Activated CD8-positive, alpha-beta memory T cell treated with anti-CD3 and anti-CD28 coated beads, Interleukin-2, amount 50 U/mL, for 24 hours (primary cell): ENCODE measurements around the gene SYNC.
"Not testable (repeated sequence)": the region's sequence is repeated elsewhere in the genome, so short reads cannot be mapped to it uniquely, and the experiment has no call there.

Source experiments
- DNase-seq: peaks from one replicate; pipeline ENCODE4 v3.0.0-alpha.2; 2020; ENCODE audit errors: extremely low read depth

Gene SYNC

GRCh38 chr1:32693455-32694174 is 9.0 kb downstream of the SYNC start:
- DNase-seq: no peak

DNA sequence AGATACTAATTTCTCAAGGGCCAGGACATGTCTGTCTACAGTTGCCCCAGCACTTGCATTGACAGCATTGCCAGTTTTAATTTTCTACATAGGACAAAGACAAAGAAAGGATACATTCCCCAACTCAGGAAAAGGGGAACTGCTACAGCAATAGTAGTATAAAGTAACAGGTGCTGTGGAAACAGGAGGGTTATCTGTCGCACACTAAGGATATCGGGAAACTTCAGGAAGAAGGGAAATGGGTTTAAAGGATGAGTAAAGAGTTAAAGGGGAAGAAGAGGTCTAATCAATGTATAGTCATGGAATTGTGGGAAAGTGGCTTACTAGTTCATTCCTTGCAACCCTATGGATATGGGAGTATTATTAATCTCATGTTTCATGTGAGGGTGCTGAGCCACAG is 16.2 kb downstream of the SYNC start:
- no peak for DNase-seq

DNA sequence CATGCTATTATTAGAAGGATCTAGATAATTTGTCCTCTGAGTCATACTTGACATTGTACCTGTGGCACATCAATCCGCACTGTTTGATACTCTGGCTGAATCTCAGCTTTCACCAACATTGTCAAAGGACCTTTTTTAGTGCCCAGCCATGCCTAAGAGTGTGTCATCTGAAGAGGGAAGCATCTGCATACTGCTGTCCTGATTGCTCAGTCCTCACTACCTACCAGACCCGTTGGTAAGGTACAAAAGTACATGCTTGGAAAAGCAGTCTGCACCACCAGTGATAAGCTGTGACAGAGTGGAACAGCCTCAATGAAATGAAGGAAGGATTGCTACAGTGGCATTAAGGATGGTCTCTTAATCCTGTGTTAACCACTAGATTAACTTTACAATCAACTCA is 17.1 kb downstream of the SYNC start:
- DNase-seq: no peak

DNA sequence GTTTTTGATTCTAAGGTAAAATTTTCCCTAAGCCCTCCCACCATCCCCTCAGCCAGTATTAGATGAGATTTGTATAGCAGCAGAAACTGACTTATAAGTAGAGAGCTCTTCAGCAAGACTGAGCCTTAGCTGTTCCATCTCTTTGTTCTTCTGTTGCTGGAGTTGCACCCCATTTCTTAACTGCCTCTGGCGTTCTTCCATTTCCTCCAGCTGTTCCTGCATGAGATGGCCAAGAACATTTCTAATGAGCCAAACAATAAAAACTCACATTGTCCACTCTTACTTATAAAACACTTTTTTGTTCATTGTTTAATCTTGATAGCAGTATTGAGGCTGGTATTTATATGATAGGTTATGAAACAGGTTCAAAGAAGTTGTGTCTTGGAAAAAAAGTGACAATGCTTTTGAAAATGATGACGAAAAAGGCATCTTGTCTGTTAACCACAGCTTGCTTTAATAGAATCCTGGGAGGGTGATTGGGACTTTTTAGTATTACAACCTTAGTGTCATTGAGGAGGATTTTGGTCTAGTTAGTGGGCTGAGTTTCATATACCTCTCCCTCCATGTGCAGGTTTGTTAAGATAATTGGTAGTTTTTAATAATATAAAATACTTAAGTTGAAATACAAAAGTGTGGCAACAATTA is 18.3 kb downstream of the SYNC start:
- DNase-seq: no peak

DNA sequence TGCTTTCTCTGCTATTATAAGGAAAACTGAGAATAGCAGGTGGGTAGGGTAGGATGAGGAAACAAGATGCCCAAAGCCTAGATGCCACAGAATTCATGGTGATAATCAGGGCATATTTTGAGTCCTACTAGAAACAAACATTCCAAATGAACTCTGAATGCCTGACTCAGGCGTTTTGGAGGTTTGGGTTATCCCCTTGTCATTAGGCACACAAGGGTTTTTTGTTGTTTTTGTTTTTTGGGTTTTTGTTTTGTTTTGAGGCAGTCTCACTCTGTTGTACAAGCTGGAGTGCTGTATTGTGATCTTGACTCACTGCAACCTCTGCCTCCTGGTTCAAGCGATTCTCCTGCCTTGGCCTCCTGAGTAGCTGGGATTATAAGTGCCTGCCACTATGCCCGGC is 19.2 kb downstream of the SYNC start:
- no peak for DNase-seq

- no peak for DNase-seq
Measured at GRCh38 chr1:32681999-32682398, 20.6 kb downstream of the SYNC start.

- no peak for DNase-seq
Measured at GRCh38 chr1:32681509-32681908, 21.1 kb downstream of the SYNC start.

DNA sequence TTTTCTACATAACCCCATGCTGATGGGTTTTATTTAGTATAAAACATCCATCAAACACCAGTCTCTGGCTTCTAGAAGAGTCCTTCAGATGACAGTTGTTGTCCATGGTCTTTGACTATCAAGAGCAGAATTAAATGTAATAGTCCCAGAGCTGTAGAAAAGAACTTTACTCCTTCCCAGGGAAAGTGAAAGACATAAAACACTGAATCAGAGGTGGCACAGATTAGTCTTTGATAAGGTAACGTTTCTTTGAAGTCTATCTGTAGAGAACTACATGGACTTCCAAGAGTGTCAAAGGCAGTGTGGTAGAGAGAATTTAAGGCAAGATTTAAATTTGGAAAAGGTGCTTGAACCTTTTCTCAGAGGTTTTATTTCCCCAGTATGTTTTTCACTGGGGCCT is 21.9 kb downstream of the SYNC start:
- no peak for DNase-seq

DNA sequence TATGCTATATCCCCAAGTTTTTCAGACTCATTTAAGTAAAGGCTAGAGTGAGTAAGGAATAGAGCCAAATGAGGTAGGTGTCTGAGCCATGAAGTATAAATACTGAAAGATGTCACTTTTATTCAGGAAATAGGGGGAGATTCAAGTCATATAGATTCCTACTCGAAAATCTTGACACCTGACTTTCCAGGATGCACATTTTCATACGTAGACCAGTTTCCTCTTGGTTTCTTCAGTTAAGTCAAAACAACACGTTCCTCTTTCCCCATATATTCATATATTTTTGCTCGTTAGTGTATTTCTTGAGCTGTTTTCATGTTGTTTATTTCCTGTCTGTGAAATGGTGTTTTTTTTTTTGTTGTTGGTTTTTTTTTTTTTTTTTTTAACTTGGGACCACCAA is 22.6 kb downstream of the SYNC start:
- DNase-seq: not testable (repeated sequence)

GRCh38 chr1:32676945-32677344 is 25.6 kb downstream of the SYNC start:
- no peak for DNase-seq

GRCh38 chr1:32668716-32669115 is 33.9 kb downstream of the SYNC start:
- not testable (repeated sequence) for DNase-seq

DNA sequence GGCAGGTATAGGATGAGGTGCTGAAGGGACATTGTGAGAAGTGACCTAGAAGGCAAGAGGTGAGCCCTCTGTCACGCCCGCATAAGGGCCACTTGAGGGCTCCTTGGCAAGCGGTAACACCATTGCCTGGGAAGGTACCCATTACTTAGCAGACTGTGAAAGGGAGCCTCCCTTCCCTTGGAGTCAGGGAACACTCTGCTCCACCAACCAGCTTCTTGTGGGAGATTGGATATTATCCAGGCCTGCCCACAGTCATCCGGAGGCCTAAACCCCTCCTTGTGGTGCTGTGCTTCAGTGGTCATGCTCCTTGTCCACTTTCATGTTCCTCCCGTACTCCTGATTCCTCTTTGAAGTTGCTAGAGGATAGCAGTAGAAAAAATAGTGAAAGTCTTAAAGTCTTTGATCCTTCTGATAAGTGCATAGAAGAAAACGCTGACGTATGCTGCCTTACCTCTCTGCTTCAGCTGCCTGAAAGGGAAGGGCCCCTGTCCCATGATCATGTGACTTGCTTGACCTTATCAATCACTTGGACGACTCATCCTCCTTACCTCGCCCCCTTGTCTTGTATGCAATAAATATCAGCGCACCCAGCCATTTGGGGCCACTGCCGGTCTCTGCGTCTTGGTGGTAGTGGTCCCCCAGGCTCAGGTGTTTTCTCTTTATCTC is 35.5 kb downstream of the SYNC start:
- DNase-seq: no peak

DNA sequence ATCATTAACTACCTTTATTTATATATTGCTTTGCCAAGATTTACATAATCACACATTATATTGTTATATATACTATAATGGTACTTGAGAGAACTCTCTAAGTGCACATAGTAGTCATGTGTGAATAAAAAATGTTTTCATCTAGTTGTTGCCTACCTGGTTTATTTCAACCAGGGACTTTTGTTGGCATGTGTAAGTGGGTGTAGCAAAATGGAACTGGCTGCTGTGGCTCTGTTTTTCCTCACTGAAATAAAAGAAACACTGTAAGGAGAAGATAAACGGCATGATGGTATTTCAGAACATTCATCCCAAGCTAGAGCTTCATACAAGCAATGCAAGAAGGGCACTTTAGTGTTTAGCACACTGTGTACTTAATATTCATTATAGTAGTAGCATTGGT is 36.7 kb downstream of the SYNC start:
- no peak for DNase-seq

- DNase-seq: no peak
Measured at GRCh38 chr1:32659581-32659980, 43.0 kb downstream of the SYNC start.

DNA sequence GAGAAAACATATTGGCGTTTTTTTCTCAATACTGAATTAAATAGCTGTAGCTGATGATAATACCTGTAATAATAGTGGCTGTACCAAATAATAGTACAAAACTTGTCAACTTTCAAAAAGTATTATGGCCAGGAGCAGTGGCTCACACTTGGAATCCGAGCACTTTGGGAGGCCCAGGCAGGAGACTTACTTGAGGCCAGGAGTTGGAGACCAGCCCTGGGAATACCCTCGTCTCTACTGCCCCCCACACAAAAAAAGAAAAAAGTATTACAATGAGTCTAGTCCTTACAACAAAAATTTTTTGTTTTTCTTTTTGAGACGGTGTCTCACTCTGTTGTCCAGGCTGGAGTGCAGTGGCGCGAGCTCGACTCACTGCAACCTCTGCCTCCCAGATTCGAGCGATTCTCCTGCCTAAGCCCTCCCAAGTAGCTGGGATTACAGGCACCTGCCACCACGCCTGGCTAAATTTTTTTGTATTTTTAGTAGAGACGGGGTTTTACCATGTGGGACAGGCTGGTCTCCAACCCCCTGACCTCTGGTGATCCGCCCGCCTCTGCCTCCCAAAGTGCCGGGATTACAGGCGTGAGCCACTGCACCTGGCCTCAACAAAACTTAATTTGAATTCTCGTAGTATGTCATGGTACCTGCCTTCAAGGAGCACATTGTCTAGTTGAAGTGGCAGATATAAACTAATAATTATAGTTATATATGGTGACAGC is 50.2 kb downstream of the SYNC start:
- no peak for DNase-seq

GRCh38 chr1:32651461-32652073 is 51.0 kb downstream of the SYNC start:
- DNase-seq: no peak

DNA sequence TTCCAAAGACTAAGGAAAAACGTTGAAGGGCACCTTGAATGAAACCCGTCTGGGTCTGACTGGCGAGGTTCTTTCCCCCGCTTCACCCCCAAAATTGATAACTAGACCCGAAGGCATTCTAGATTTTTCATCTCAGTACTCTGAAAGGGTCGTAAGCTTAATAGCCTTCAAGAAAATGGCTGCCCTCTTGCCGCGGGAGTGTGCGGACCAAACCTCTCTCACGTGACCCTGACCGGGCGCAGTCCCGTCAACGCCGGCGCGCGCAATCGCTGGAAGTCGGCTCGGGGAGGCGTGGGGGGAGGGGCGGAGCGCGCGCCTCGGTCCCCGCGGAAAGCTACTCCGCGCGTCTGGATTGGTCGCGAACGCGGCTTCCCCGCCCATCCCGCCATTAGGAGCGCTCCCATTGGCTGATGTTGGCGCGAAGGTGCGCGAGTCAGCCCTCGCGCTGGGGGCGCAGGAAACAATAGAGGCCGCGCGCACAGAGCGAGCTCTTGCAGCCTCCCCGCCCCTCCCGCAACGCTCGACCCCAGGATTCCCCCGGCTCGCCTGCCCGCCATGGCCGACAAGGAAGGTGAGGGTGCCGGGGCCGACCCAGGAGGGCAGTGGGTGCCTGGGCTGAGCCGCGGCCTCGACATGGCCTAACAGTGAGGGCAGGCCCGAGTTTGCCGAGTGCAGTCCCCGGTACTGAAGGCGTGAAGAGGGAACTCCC is 51.7 kb downstream of the SYNC start, which contains the start of gene RBBP4:
RBBP4 (plus strand) TSS at position 457 of the 709 bp plus-strand sequence; CDS start at position 556, 99 bp downstream.
- peak; percentile 93 for DNase-seq

DNA sequence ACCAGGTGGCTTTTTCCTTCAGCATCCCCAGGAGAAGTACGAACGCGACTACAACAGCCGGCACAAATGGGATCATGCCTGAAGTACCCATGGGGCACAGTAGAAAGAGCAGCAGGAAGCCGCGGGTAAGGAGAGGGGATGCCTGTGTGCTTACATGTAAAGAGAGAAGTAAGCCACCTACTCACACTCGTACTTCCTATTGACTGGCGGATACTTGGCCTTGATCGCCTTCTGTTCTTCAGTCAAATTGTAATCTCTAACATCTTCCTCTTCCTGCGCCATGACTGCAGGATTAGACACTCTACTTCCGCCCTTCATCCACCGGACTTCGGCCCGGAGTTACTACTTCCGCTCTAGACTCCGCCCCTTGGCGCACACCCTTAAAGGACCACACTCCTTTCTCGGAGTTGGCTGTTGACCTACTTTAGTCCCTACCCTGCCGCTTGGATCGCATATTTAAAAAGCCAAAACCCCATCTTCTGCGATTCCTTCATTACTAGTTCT is 52.3 kb downstream of the SYNC start, which contains the start of gene ZBTB8OS:
ZBTB8OS (minus strand) TSS at position 303 of the 504 bp plus-strand sequence; CDS start at position 282, 21 bp downstream.
- DNase-seq: peak; percentile 79

GRCh38 chr1:32647308-32648134 is 55.0 kb downstream of the SYNC start:
- DNase-seq: no peak

DNA sequence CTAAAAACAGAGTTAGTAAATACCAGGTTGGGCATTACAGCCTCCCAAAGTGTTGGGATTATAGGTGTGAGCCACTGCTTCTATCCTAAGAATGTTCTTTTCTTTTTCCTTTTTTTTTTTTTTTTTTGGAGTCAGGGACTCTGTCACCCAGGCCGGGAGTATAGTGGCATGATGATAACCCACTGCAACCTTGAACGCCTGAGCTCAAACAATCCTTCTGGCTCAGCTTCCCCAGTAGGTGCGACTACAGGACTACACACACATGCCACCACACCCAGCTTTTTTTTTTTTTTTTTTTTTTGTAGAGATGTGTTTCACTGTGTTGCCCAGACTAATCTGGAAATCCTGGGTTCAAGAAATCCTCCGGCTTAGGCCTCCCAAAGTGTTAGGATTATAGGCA is 58.1 kb downstream of the SYNC start:
- DNase-seq: no peak
